Measurements from ENCODE around the gene CELF6.

CELF6 gene

GRCh38 chr15:72319985-72320671 is at the start of gene CELF6:
CELF6 (minus strand) TSS chr15:72320157; CDS start chr15:72319874, 283 bp downstream.
- no peak for FAIRE-seq

GRCh38 chr15:72368899-72369298 is 48.9 kb upstream of the CELF6 start:
- FAIRE-seq, result no peak

- FAIRE-seq, result no peak
These were observed 48.4 kb upstream of the CELF6 start for GRCh38 chr15:72368325-72368724.

- no peak for FAIRE-seq
These were observed 45.9 kb upstream of the CELF6 start for GRCh38 chr15:72365844-72366243.

- FAIRE-seq, result no peak
These were observed 41.2 kb upstream of the CELF6 start for GRCh38 chr15:72361176-72361575.

- FAIRE-seq, result no peak
These were observed 38.8 kb upstream of the CELF6 start for GRCh38 chr15:72358650-72359171.

GRCh38 chr15:72358121-72358520 is 38.2 kb upstream of the CELF6 start:
- FAIRE-seq, result no peak

- no peak for FAIRE-seq
These were observed 34.5 kb upstream of the CELF6 start for GRCh38 chr15:72354496-72354895.

GRCh38 chr15:72353266-72353665 is 33.3 kb upstream of the CELF6 start:
- FAIRE-seq, result no peak

GRCh38 chr15:72345806-72346205 is 25.8 kb upstream of the CELF6 start:
- FAIRE-seq, result no peak

GRCh38 chr15:72345280-72345679 is 25.3 kb upstream of the CELF6 start:
- FAIRE-seq, result no peak

- no peak for FAIRE-seq
These were observed 24.6 kb upstream of the CELF6 start for GRCh38 chr15:72344602-72345001.

- no peak for FAIRE-seq
These were observed 22.4 kb upstream of the CELF6 start for GRCh38 chr15:72342385-72342784.

GRCh38 chr15:72341361-72341760 is 21.4 kb upstream of the CELF6 start:
- no peak for FAIRE-seq

GRCh38 chr15:72340366-72340765 is 20.4 kb upstream of the CELF6 start:
- FAIRE-seq, result no peak

GRCh38 chr15:72339777-72340177 is 19.8 kb upstream of the CELF6 start:
- FAIRE-seq, result no peak

GRCh38 chr15:72338617-72339321 is 18.8 kb upstream of the CELF6 start:
- FAIRE-seq, result no peak

- no peak for FAIRE-seq
These were observed 18.2 kb upstream of the CELF6 start for GRCh38 chr15:72338148-72338547.

- FAIRE-seq, result no peak
These were observed 14.9 kb upstream of the CELF6 start for GRCh38 chr15:72334842-72335241.

- no peak for FAIRE-seq
These were observed 11.1 kb upstream of the CELF6 start for GRCh38 chr15:72331021-72331420.

- FAIRE-seq, result peak; percentile 47
These were observed 3.8 kb upstream of the CELF6 start for GRCh38 chr15:72323752-72324151.

GRCh38 chr15:72319360-72319984 is 485 bp downstream of the CELF6 start:
- no peak for FAIRE-seq

GRCh38 chr15:72318408-72318942 is 1.5 kb downstream of the CELF6 start:
- no peak for FAIRE-seq

All from colon (tissue), 2 donors.